H1 (cell line): ENCODE results near the gene RAB3GAP2. TPM values are rescaled to one million over a fixed set of nuclear protein-coding genes. Genes with fewer than 3 reads are reported as not detected.

ENCODE experiments used
- CTCF ChIA-PET: fragments of 300-600 bp; sonication (Branson Sonifier 250); formaldehyde crosslinking; loops from one replicate; lab custom pipeline; 2021; ENCODE audit not compliant: partially characterized antibody; lab: Charles Lee
- POLR2A ChIA-PET: fragments of 300-600 bp; sonication (Branson Sonifier 250); formaldehyde crosslinking; loops from one replicate; lab custom pipeline; 2021; ENCODE audit warnings: inconsistent platforms; ENCODE audit not compliant: partially characterized antibody; lab: Charles Lee
- DNase-seq, 2 experiments: peaks; one replicate each; pipeline versions ENCODE4 v3.0.0 to v3.0.0-alpha.2; 2010 to 2022; ENCODE audit warnings: low spot score in 2 of 2, low read depth in 1 of 2, mixed read lengths in 1 of 2
- FAIRE-seq: peaks from 2 replicates; lab custom pipeline; 2011; peaks lifted over from hg19 to GRCh38; lab: Jason Lieb, UNC
- H2AFZ ChIP-seq: 2 replicates; pipeline ENCODE4 v1.8.1; 2012; ENCODE audit warnings: low read length, inconsistent platforms
- H2AK5ac ChIP-seq: 2 replicates; pipeline ENCODE4 v1.6.1; 2013; ENCODE audit warnings: low read depth, low read length
- H2BK120ac ChIP-seq: replicated peaks from 2 replicates; pipeline ENCODE3; 2013; ENCODE audit warnings: low read depth, low read length, inconsistent platforms
- H2BK12ac ChIP-seq: 2 replicates; pipeline ENCODE4 v1.6.1; 2013; ENCODE audit warnings: low read depth, low read length
- H2BK15ac ChIP-seq: 2 replicates; pipeline ENCODE4 v1.6.1; 2013; ENCODE audit warnings: low read length
- H2BK20ac ChIP-seq: 2 replicates; pipeline ENCODE4 v1.6.1; 2013; ENCODE audit warnings: low read length
- H2BK5ac ChIP-seq: 2 replicates; pipeline ENCODE4 v1.6.1; 2013; ENCODE audit warnings: low read depth, low read length
- H3K14ac ChIP-seq: 2 replicates; pipeline ENCODE4 v1.6.1; 2013; ENCODE audit warnings: inconsistent platforms; ENCODE audit not compliant: insufficient read length
- H3K18ac ChIP-seq: 2 replicates; pipeline ENCODE4 v1.6.1; 2013; ENCODE audit warnings: low read length; ENCODE audit errors: extremely low read depth
- H3K23ac ChIP-seq: 2 replicates; pipeline ENCODE4 v1.6.1; 2013; ENCODE audit warnings: inconsistent platforms; ENCODE audit not compliant: insufficient read length
- H3K23me2 ChIP-seq: 2 replicates; pipeline ENCODE4 v1.6.1; 2013; ENCODE audit warnings: low read depth, low read length
- H3K27ac ChIP-seq: 2 replicates; pipeline ENCODE4 v1.6.1; 2011; ENCODE audit warnings: low read depth, low read length, inconsistent platforms
- H3K27me3 ChIP-seq, 4 experiments: replicated peaks in 1 of 4; 1 replicate in 1 of 4; 2 replicates in 3 of 4; pipeline versions ENCODE4 v1.6.1 to v1.8.1; 2011 to 2013; ENCODE audit warnings: low read length in 3 of 4, mild to moderate bottlenecking in 3 of 4, inconsistent platforms in 2 of 4, mixed read lengths in 2 of 4, moderate library complexity in 1 of 4; ENCODE audit not compliant: control insufficient read depth in 3 of 4, insufficient read depth in 3 of 4; ENCODE audit errors: extremely low read depth in 1 of 4
- H3K36me3 ChIP-seq, 4 experiments: 2 replicates each; pipeline versions ENCODE4 v1.6.1 to v1.8.1; 2011 to 2013; ENCODE audit warnings: mild to moderate bottlenecking in 4 of 4, low read length in 3 of 4, moderate library complexity in 2 of 4, control low read depth in 1 of 4, inconsistent platforms in 1 of 4; ENCODE audit not compliant: insufficient read depth in 4 of 4, control insufficient read depth in 2 of 4
- H3K4ac ChIP-seq: replicated peaks from 2 replicates; pipeline ENCODE3; 2013; ENCODE audit warnings: low read length, low read depth, mixed read lengths, inconsistent platforms; ENCODE audit not compliant: insufficient read length
- H3K4me1 ChIP-seq, 4 experiments: replicated peaks in 1 of 4; 1 replicate in 1 of 4; 2 replicates in 3 of 4; pipeline versions ENCODE4 v1.6.1 to v1.8.1; 2011 to 2013; ENCODE audit warnings: low read length in 3 of 4, inconsistent platforms in 2 of 4, mixed read lengths in 1 of 4; ENCODE audit not compliant: insufficient read depth in 4 of 4, control insufficient read depth in 3 of 4
- H3K4me2 ChIP-seq, 2 experiments: 2 replicates each; pipeline versions ENCODE4 v1.6.1 to v1.8.1; 2011 to 2013; ENCODE audit warnings: low read depth in 2 of 2, low read length in 2 of 2, control low read depth in 1 of 2, inconsistent platforms in 1 of 2, mild to moderate bottlenecking in 1 of 2; ENCODE audit not compliant: insufficient read depth in 1 of 2
- H3K4me3 ChIP-seq, 4 experiments: fragments of 200-600, 300-600 bp in 1 of 4; sonication (generic), shearing (Covaris generic), sonication (Bioruptor Twin) in 1 of 4; 2 replicates each; pipeline versions ENCODE4 v1.5.1 to v1.8.1; 2011 to 2016; ENCODE audit warnings: low read length in 4 of 4, low read depth in 3 of 4, control low read depth in 2 of 4, inconsistent platforms in 2 of 4, mild to moderate bottlenecking in 2 of 4, mixed read lengths in 1 of 4, moderate library complexity in 1 of 4; ENCODE audit not compliant: insufficient read depth in 2 of 4; ENCODE audit errors: extremely low read depth in 1 of 4
- H3K56ac ChIP-seq: replicated peaks from 2 replicates; pipeline ENCODE3; 2013; ENCODE audit warnings: low read depth, mild to moderate bottlenecking, mixed read lengths, low read length, inconsistent platforms; ENCODE audit not compliant: insufficient read length
- H3K79me1 ChIP-seq: 2 replicates; pipeline ENCODE4 v1.6.1; 2013; ENCODE audit warnings: low read depth, low read length, control low read depth
- H3K79me2 ChIP-seq, 2 experiments: 2 replicates each; pipeline versions ENCODE4 v1.6.1 to v1.8.1; 2012 to 2013; ENCODE audit warnings: low read length in 2 of 2, mild to moderate bottlenecking in 2 of 2, inconsistent platforms in 1 of 2; ENCODE audit not compliant: insufficient read depth in 2 of 2, control insufficient read depth in 1 of 2
- H3K9ac ChIP-seq, 4 experiments: replicated peaks in 1 of 4; 1 replicate in 1 of 4; 2 replicates in 3 of 4; pipeline versions ENCODE4 v1.6.1 to v1.8.1; 2011 to 2013; ENCODE audit warnings: low read depth in 3 of 4, low read length in 3 of 4, control low read depth in 2 of 4, mild to moderate bottlenecking in 2 of 4, moderate library complexity in 2 of 4, inconsistent platforms in 1 of 4; ENCODE audit errors: extremely low read depth in 1 of 4
- H3K9me3 ChIP-seq, 2 experiments: 2 replicates each; pipeline versions ENCODE4 v1.6.1 to v1.8.1; 2012 to 2013; ENCODE audit warnings: mild to moderate bottlenecking in 2 of 2, moderate library complexity in 2 of 2, control low read depth in 1 of 2, inconsistent platforms in 1 of 2, low read depth in 1 of 2, low read length in 1 of 2, mixed read lengths in 1 of 2; ENCODE audit not compliant: insufficient read depth in 2 of 2
- H4K20me1 ChIP-seq, 2 experiments: replicated peaks in 1 of 2; 2 replicates each; pipeline versions ENCODE3 to v1.8.1; 2011 to 2013; ENCODE audit warnings: inconsistent platforms in 2 of 2, low read length in 2 of 2, mild to moderate bottlenecking in 1 of 2; ENCODE audit not compliant: insufficient read depth in 2 of 2, control insufficient read depth in 1 of 2
- H4K5ac ChIP-seq: 2 replicates; pipeline ENCODE4 v1.6.1; 2013; ENCODE audit warnings: low read length, low read depth, mixed read lengths, inconsistent platforms; ENCODE audit not compliant: insufficient read length
- H4K8ac ChIP-seq: 2 replicates; pipeline ENCODE4 v1.8.0; 2013; ENCODE audit warnings: mild to moderate bottlenecking, moderate library complexity, low read length, inconsistent platforms; ENCODE audit not compliant: insufficient read depth; ENCODE audit errors: extremely low read depth
- H4K91ac ChIP-seq: replicated peaks from 2 replicates; pipeline ENCODE3; 2013; ENCODE audit warnings: low read length, mixed read lengths, inconsistent platforms; ENCODE audit not compliant: insufficient read length
- CTBP2 ChIP-seq: IDR thresholded peaks from 2 replicates; pipeline ENCODE4 v1.7.0; 2011; ENCODE audit warnings: borderline replicate concordance, mild to moderate bottlenecking, moderate library complexity, mixed read lengths, low read length; ENCODE audit not compliant: insufficient read depth, insufficient read length
- HDAC2 ChIP-seq, 2 experiments: fragments of 300-600 bp in 1 of 2; sonication (generic) in 1 of 2; IDR thresholded peaks; 2 replicates each; pipeline ENCODE4 v1.6.1; 2011 to 2012; ENCODE audit warnings: low read depth in 2 of 2, low read length in 2 of 2, mild to moderate bottlenecking in 2 of 2, moderate library complexity in 2 of 2, borderline replicate concordance in 1 of 2, inconsistent platforms in 1 of 2
- WGBS, 2 experiments: shearing (Covaris generic) in 1 of 2; methylation state at CpG; one replicate each; pipeline versions ENCODE4 v1.1.6 to v1.1.7; 2013 to 2015; ENCODE audit warnings: low lambda C conversion rate in 2 of 2, mixed read lengths in 2 of 2, inconsistent platforms in 1 of 2, low coverage in 1 of 2, missing lambda C conversion rate in 1 of 2; ENCODE audit not compliant: insufficient replicate concordance in 2 of 2, insufficient coverage in 1 of 2, insufficient read length in 1 of 2; ENCODE audit errors: extremely low coverage in 1 of 2, missing lambda C conversion rate in 1 of 2; 5-methylcytosine and 5-hydroxymethylcytosine counted together
- polyA plus RNA-seq, 7 experiments: library from polyadenylated mRNA; depleted of rRNA in 3 of 7; stranded (reverse) in 5 of 7; unstranded in 2 of 7; fragments of >200 nt in 5 of 7; fragments of 200-250 nt in 2 of 7; gene quantifications; 1 replicate in 5 of 7; 2 replicates in 1 of 7; 4 replicates in 1 of 7; pipeline versions ENCODE4 v1.2.1 to v1.2.3, GENCODE V29; 2011 to 2013; ENCODE audit warnings: missing spikeins in 2 of 7, mixed read lengths in 2 of 7
- total RNA-seq: library from RNA; stranded (reverse); fragmentation: NEBNext Ultra II Directional; extraction: Animal tissue kit (Norgen Biotek cat#: 25700); gene quantifications from 2 replicates; pipeline ENCODE4 v1.2.1, GENCODE V29; 2021
- TF ChIP-seq, protein P1 (sequence below): IDR thresholded peaks from 2 replicates; pipeline ENCODE4 v1.6.1; 2012; ENCODE audit warnings: inconsistent platforms

RAB3GAP2 gene
- total and polyA plus RNA-seq, 2 of the 8 experiments (the other 6 are each of a cell fraction or from before 2014, with no cell fraction given) = 19.7 to 52.7 TPM

DNA sequence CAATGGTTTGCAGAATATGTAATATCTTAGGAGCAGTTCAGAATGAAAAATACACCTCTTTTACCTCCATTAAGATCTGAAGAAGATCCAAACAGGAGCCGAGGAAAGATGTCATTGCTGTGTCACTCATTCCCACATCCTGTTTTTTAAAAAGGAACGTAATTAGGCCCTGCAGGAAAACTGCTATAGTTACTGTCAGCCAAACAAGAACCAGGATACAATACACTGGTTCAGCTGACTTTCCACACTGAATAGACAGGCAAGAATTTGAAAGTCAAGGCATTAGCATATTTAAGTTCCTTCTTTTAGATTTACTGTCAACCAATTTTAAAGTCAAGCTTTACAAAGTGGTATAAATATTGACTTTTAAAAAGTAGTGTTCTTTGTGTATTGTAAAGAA, 114.5 kb downstream of the RAB3GAP2 start:
- 87% methylated on average over 2 of the region's 2 CpGs; no CpG with 5 or more reads in 1 of the 2 experiments for WGBS, 2 experiments
- Histone ChIP-seq H2BK120ac (no peak overlapping the region), H3K4ac (no peak overlapping the region), H3K56ac (no peak overlapping the region), H3K79me2 (no peaks in the 10 kb centered on the region), H3K27ac (no peak overlapping the region), H4K5ac (no peak overlapping the region), H3K9ac (no peak overlapping the region), H2BK5ac (no peak overlapping the region), H3K4me3 (no peak overlapping the region), H2BK12ac (no peak overlapping the region), H4K91ac (no peak overlapping the region), H2BK15ac (no peak overlapping the region), H3K4me1 (no peaks in the 10 kb centered on the region), H3K79me1 (no peaks in the 10 kb centered on the region), H3K23me2 (no peaks in the 10 kb centered on the region), H4K20me1 (peaks cover 0 to 1% of the 10 kb centered on the region in 2 experiments), H2AK5ac (no peak overlapping the region), H3K14ac (no peak overlapping the region), H3K27me3 (no peaks in the 10 kb centered on the region), H2AFZ (no peak overlapping the region), H3K36me3 (peaks cover 2 to 50% (median 35%) of the 10 kb centered on the region in 4 experiments; a peak in 6 of 8 replicates), H3K18ac (no peak overlapping the region), H3K23ac (no peak overlapping the region), H2BK20ac (no peak overlapping the region), H4K8ac (no peak overlapping the region), H3K9me3 (no peaks in the 10 kb centered on the region), H3K4me2 (no peak overlapping the region)
- FAIRE-seq (no peak), DNase-seq (no peak)
- ChIA-PET POLR2A (no interaction called here), CTCF (interaction anchor here (0.6 to 1.4 kb wide), 5 partner anchors 45 to 683 kb away, joined by 3 to 6 read pairs (median 4); no protein-coding TSS in a partner anchor)
- no peak for TF ChIP-seq HDAC2 (IDR thresholded peaks at IDR 0.05; ENCODE audit: borderline replicate concordance in 1 of 2, low read depth in 2 of 2, low read length in 2 of 2)
- no peak for TF ChIP-seq CTBP2
- TF ChIP-seq, protein P1, sequence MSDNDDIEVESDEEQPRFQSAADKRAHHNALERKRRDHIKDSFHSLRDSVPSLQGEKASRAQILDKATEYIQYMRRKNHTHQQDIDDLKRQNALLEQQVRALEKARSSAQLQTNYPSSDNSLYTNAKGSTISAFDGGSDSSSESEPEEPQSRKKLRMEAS = no peak
